ENCODE results near the gene MUC16.

DNA sequence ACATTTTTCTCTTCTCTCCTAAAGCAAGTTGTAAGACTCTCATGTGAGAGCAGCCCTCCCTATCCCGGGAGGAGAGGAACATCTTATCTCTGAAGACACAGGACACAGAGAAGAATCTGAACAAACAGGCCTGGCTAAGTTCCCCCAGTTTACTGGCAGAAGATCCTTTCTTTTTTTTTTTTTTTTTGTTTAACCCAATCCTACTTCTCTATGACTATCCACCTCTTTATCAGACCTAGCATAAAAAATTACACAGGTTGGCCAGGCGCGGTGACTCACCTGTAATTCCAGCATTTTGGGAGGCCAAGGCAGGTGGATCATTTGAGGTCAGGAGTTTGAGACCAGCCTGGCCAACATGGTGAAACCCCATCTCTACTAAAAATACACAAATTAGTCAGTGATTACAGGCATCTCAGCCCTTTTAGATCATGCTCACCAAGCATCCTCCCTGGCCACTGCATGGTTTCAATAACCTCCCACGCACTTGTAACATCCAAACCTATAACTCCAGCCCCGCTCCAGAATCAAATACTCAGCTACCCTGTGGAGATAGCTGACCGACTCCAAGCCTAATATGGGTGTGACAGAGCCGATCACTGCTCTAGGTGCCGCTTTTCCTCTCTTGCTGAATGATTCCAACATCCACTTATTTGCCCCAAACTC lies 27.3 kb upstream of the MUC16 start:
- TF ChIP-seq CREB1 (IDR thresholded peaks at IDR 0.05; ENCODE audit: low read depth), result no peak
- TF ChIP-seq ZBTB7A (IDR thresholded peaks at IDR 0.05; ENCODE audit: low read depth), result no peak
- TF ChIP-seq RAD21 (IDR thresholded peaks at IDR 0.05; ENCODE audit: low read depth), result no peak
- TF ChIP-seq TEAD4 (IDR thresholded peaks at IDR 0.05), result no peak
- no peak for TF ChIP-seq MAX (IDR thresholded peaks at IDR 0.05)
- no peak for TF ChIP-seq CEBPB (IDR thresholded peaks at IDR 0.05)
- no peak for TF ChIP-seq REST (IDR thresholded peaks at IDR 0.05; ENCODE audit: low read depth)
- no peak for TF ChIP-seq TCF12 (IDR thresholded peaks at IDR 0.05; ENCODE audit: low read depth)
- TF ChIP-seq EP300 (IDR thresholded peaks at IDR 0.05; ENCODE audit: borderline replicate concordance), result no peak
